OCI-LY1 (cell line): ENCODE measurements around the gene PRKCA.
"Not testable (repeated sequence)": the region's sequence is repeated elsewhere in the genome, so short reads cannot be mapped to it uniquely, and the experiment has no call there.

Source experiments
- H2AFZ ChIP-seq: fragments of 200-600 bp; sonication (generic), shearing (Covaris generic); 2 replicates; pipeline ENCODE4 v1.6.0; 2014; ENCODE audit warnings: antibody characterized with exemption, mild to moderate bottlenecking, low read length
- H3F3A ChIP-seq: fragments of 200-600 bp; sonication (generic), shearing (Covaris generic); 2 replicates; pipeline ENCODE4 v1.6.0; 2014; ENCODE audit warnings: mild to moderate bottlenecking, antibody characterized with exemption, low read length, moderate library complexity; ENCODE audit not compliant: insufficient read depth
- H3K27ac ChIP-seq: fragments of 200-600 bp; sonication (generic); 2 replicates; pipeline ENCODE4 v1.5.1; 2014; ENCODE audit warnings: low read length, mixed run types, mild to moderate bottlenecking, low read depth; ENCODE audit not compliant: poor library complexity, severe bottlenecking
- H3K27me3 ChIP-seq: fragments of 200-600 bp; sonication (generic); 2 replicates; pipeline ENCODE4 v1.6.0; 2014; ENCODE audit warnings: antibody characterized with exemption, mild to moderate bottlenecking, low read length, moderate library complexity; ENCODE audit not compliant: insufficient read depth
- H3K36me3 ChIP-seq: fragments of 200-600 bp; sonication (generic); 2 replicates; pipeline ENCODE4 v1.6.1; 2014; ENCODE audit warnings: mild to moderate bottlenecking, antibody characterized with exemption, low read length, moderate library complexity, mixed read lengths; ENCODE audit not compliant: insufficient read depth
- H3K4me1 ChIP-seq: fragments of 200-600 bp; sonication (generic); 2 replicates; pipeline ENCODE4 v1.5.1; 2014; ENCODE audit warnings: mild to moderate bottlenecking, low read length, moderate library complexity; ENCODE audit not compliant: insufficient read depth, severe bottlenecking
- H3K4me2 ChIP-seq: fragments of 200-600 bp; sonication (generic), shearing (Covaris generic); 2 replicates; pipeline ENCODE4 v1.6.1; 2014; ENCODE audit warnings: low read length
- H3K4me3 ChIP-seq: fragments of 200-600 bp; sonication (generic); 2 replicates; pipeline ENCODE4 v1.5.1; 2014; ENCODE audit warnings: low read length, low read depth, mild to moderate bottlenecking, mixed read lengths; ENCODE audit not compliant: poor library complexity, severe bottlenecking
- H3K79me2 ChIP-seq: fragments of 200-600 bp; shearing (Covaris generic); 2 replicates; pipeline ENCODE4 v1.6.1; 2016; ENCODE audit warnings: mixed run types, low read length, mixed read lengths; ENCODE audit not compliant: insufficient read depth
- H3K9ac ChIP-seq: fragments of 200-600 bp; sonication (generic), shearing (Covaris generic); 2 replicates; pipeline ENCODE4 v1.6.1; 2014; ENCODE audit warnings: mild to moderate bottlenecking, low read length, mixed read lengths
- H3K9me2 ChIP-seq: fragments of 200-600 bp; sonication (generic), shearing (Covaris generic); 2 replicates; pipeline ENCODE4 v1.6.1; 2014; ENCODE audit warnings: low read depth, mild to moderate bottlenecking, low read length, mixed read lengths
- H3K9me3 ChIP-seq: fragments of 200-600 bp; shearing (Covaris generic); 2 replicates; pipeline ENCODE4 v1.6.1; 2014; ENCODE audit warnings: low read length, mixed read lengths
- H4K20me1 ChIP-seq: fragments of 200-600 bp; sonication (generic), shearing (Covaris generic); 2 replicates; pipeline ENCODE4 v1.6.0; 2016; ENCODE audit warnings: mild to moderate bottlenecking, low read length; ENCODE audit not compliant: insufficient read depth
- CTCF ChIP-seq: fragments of 200-600 bp; sonication (generic), shearing (Covaris generic); IDR thresholded peaks from 2 replicates; pipeline ENCODE4 v1.5.1; 2017; ENCODE audit warnings: mild to moderate bottlenecking, antibody characterized with exemption, low read length, moderate library complexity, mixed read lengths
- EZH2 ChIP-seq: fragments of 200-600 bp; sonication (generic), shearing (Covaris generic); IDR thresholded peaks from 2 replicates; pipeline ENCODE4 v1.8.0; 2017; ENCODE audit warnings: borderline replicate concordance, mixed run types, mild to moderate bottlenecking, antibody characterized with exemption, low read length, moderate library complexity, mixed read lengths

PRKCA gene

GRCh38 chr17:66724581-66725341 lies 422.3 kb downstream of the PRKCA start:
- Histone ChIP-seq H3F3A (no peaks in the 10 kb centered on the region), H3K27ac (no peak overlapping the region), H3K4me3 (no peak overlapping the region), H3K9ac (no peak overlapping the region), H3K4me1 (no peaks in the 10 kb centered on the region), H3K27me3 (no peaks in the 10 kb centered on the region), H3K79me2 (no peaks in the 10 kb centered on the region), H3K4me2 (no peak overlapping the region), H3K36me3 (no peaks in the 10 kb centered on the region), H4K20me1 (no peaks in the 10 kb centered on the region), H2AFZ (no peak overlapping the region), H3K9me2 (no peaks in the 10 kb centered on the region), H3K9me3 (no peaks in the 10 kb centered on the region)
- TF ChIP-seq EZH2 = no peak
- no peak for TF ChIP-seq CTCF

- not testable (repeated sequence) for H3K27ac ChIP-seq, H4K20me1 ChIP-seq, H3K9me3 ChIP-seq, H2AFZ ChIP-seq, H3K79me2 ChIP-seq, H3K27me3 ChIP-seq, H3K9me2 ChIP-seq, H3K4me1 ChIP-seq, H3K36me3 ChIP-seq, H3K9ac ChIP-seq, H3K4me2 ChIP-seq, H3K4me3 ChIP-seq, H3F3A ChIP-seq
These were observed 423.0 kb downstream of the PRKCA start for GRCh38 chr17:66725438-66725837.

GRCh38 chr17:66725956-66726355 lies 423.5 kb downstream of the PRKCA start:
- Histone ChIP-seq H2AFZ (no peak overlapping the region), H3K4me3 (no peak overlapping the region), H3K79me2 (no peaks in the 10 kb centered on the region), H3K9me2 (no peaks in the 10 kb centered on the region), H3F3A (no peaks in the 10 kb centered on the region), H3K27ac (no peak overlapping the region), H4K20me1 (no peaks in the 10 kb centered on the region), H3K4me1 (no peaks in the 10 kb centered on the region), H3K9me3 (no peaks in the 10 kb centered on the region), H3K27me3 (no peaks in the 10 kb centered on the region), H3K36me3 (no peaks in the 10 kb centered on the region), H3K9ac (no peak overlapping the region), H3K4me2 (no peak overlapping the region)
- no peak for TF ChIP-seq CTCF
- TF ChIP-seq EZH2 = no peak

- Histone ChIP-seq H3K4me3 (no peak overlapping the region), H3F3A (no peaks in the 10 kb centered on the region)
- TF ChIP-seq CTCF = no peak
- TF ChIP-seq EZH2 = no peak
These were observed 424.0 kb downstream of the PRKCA start for GRCh38 chr17:66726371-66726770.

More at GRCh38 chr17:66726371-66726770, 424.0 kb downstream of the PRKCA start:
- H2AFZ ChIP-seq = no peak overlapping the region
- no peaks in the 10 kb centered on the region for H3K79me2 ChIP-seq
- H3K9me2 ChIP-seq = no peaks in the 10 kb centered on the region
- H4K20me1 ChIP-seq = no peaks in the 10 kb centered on the region
- H3K4me2 ChIP-seq = no peak overlapping the region
- H3K4me1 ChIP-seq = no peaks in the 10 kb centered on the region
- H3K9ac ChIP-seq = no peak overlapping the region
- H3K36me3 ChIP-seq = no peaks in the 10 kb centered on the region
- H3K9me3 ChIP-seq = no peaks in the 10 kb centered on the region
- H3K27ac ChIP-seq = no peak overlapping the region
- H3K27me3 ChIP-seq = no peaks in the 10 kb centered on the region
